ENCODE results near the gene CFAP61. TPM values are rescaled to one million over a fixed set of nuclear protein-coding genes. Genes with fewer than 3 reads are reported as not detected.

The CFAP61 gene
- total and polyA plus RNA-seq, 2 experiments from 2014 or later = 0.21 TPM; not detected in 1

DNA sequence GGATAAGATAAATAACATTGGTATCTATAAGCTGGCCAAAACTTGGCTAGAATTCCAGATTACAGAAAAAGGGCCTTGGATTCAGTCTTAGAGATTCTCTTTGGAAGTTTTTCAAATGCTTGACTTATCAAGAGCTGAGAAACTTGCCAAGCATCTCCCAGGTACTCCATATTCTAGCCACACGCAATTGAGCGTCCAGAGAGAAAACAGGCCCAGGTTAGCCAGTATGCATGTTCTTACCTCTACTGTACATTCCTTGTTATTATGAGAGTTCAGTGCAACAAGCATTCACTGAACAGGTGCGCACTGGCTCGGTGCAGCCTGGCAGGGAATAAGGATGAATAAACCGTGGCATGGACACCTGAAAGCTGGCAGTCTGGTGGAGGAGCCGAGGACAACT lies 13.7 kb upstream of the CFAP61 start:
- H3K36me3 ChIP-seq (ENCODE audit: insufficient read depth) = peaks cover 47% of the 10 kb centered on the region
- no peak for DNase-seq (ENCODE audit: low spot score)
- Mint-ChIP-seq H3K4me3 (no peak overlapping the region), H3K9me3 (no peaks in the 10 kb centered on the region), H3K27me3 (ENCODE audit: insufficient read depth, low read depth, poor library complexity) (no peaks in the 10 kb centered on the region), H3K27ac (no peak overlapping the region; the same call in 1 of the 2 replicates), H3K4me1 (peaks cover 9% of the 10 kb centered on the region; the same call in 2 of the 3 replicates), H3K36me3 (ENCODE audit: low read depth) (peaks cover 83% of the 10 kb centered on the region)
- no peaks in the 10 kb centered on the region for H3K27me3 ChIP-seq (ENCODE audit: insufficient read depth)
- no peaks in the 10 kb centered on the region for H3K9me2 ChIP-seq (ENCODE audit: insufficient read depth)
- no peak for TF ChIP-seq CREB1 (CRISPR knock-in tag; IDR thresholded peaks at IDR 0.05; ENCODE audit: low read depth)
- H3K27ac ChIP-seq (ENCODE audit: low read depth) = peak overlapping the region; percentile 56; the same call in 1 of the 2 replicates
- no peak for ATAC-seq
- H3K4me2 ChIP-seq = no peak overlapping the region
- no peak overlapping the region for H2AFZ ChIP-seq
- no peak overlapping the region for H3K4me3 ChIP-seq
- H3K79me2 ChIP-seq (replicated peaks; ENCODE audit: insufficient read depth) = no peaks in the 10 kb centered on the region
- peaks cover 6% of the 10 kb centered on the region; the same call in 1 of the 2 replicates for H3K4me1 ChIP-seq (ENCODE audit: insufficient read depth)
- H3F3A ChIP-seq (replicated peaks; ENCODE audit: low read depth) = no peaks in the 10 kb centered on the region
- H4K20me1 ChIP-seq (replicated peaks; ENCODE audit: insufficient read depth) = no peaks in the 10 kb centered on the region; the same call in 1 of the 2 replicates

- TF ChIP-seq EZH2phosphoT487 (IDR thresholded peaks at IDR 0.05; ENCODE audit: unreplicated experiment) (no peak), STAT1 (IDR thresholded peaks at IDR 0.05; ENCODE audit: unreplicated experiment) (no peak), ZNF331 (CRISPR knock-in tag; IDR thresholded peaks at IDR 0.05; ENCODE audit: low read depth) (no peak), REST (IDR thresholded peaks at IDR 0.05; ENCODE audit: unreplicated experiment) (no peak), EZH2 (IDR thresholded peaks at IDR 0.05; ENCODE audit: low read depth, unreplicated experiment) (no peak)
- Mint-ChIP-seq H3K9me3 (no peaks in the 10 kb centered on the region), H3K4me3 (no peak overlapping the region), H3K36me3 (ENCODE audit: low read depth) (peaks cover 82% of the 10 kb centered on the region), H3K27ac (no peak overlapping the region), H3K4me1 (peaks cover 9% of the 10 kb centered on the region; the same call in 2 of the 3 replicates), H3K27me3 (ENCODE audit: insufficient read depth, low read depth, poor library complexity) (no peaks in the 10 kb centered on the region)
- Histone ChIP-seq H4K20me1 (replicated peaks; ENCODE audit: insufficient read depth) (peaks cover 3% of the 10 kb centered on the region; the same call in 1 of the 2 replicates), H3K4me1 (ENCODE audit: insufficient read depth) (peaks cover 6% of the 10 kb centered on the region; the same call in 1 of the 2 replicates), H3K27me3 (ENCODE audit: insufficient read depth) (no peaks in the 10 kb centered on the region), H3K36me3 (ENCODE audit: insufficient read depth) (peaks cover 56% of the 10 kb centered on the region), H3K79me2 (replicated peaks; ENCODE audit: insufficient read depth) (no peaks in the 10 kb centered on the region), H3K4me2 (no peak overlapping the region), H3F3A (replicated peaks; ENCODE audit: low read depth) (no peaks in the 10 kb centered on the region), H3K9me2 (ENCODE audit: insufficient read depth) (no peaks in the 10 kb centered on the region), H3K4me3 (no peak overlapping the region), H2AFZ (no peak overlapping the region), H3K27ac (ENCODE audit: low read depth) (peak overlapping the region; percentile 42; the same call in 1 of the 2 replicates)
- DNase-seq (ENCODE audit: low spot score) (no peak), ATAC-seq (no peak)
These were observed 12.5 kb upstream of the CFAP61 start for GRCh38 chr20:20039752-20040387.

Measured in GM23338 (cell line).